Measurements from ENCODE around the gene BMPR1A.

The BMPR1A gene

DNA sequence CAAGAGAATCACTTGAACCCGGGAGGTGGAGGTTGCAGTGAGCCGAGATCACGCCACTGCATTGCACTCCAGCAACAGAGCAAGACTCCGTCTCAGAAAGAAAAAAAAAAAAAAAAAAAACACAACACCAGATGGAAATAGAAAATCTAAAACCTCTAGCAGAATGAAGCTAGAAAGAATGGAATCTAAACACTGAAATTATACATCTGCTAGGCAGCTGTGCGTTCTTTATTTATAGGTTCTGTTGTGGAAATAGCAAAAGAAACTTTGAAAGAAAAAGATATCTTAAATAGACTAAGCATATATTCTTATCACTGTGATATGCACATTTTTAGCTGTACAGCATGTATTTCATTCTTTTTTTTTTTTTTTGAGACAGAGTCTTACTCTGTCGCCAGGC is 17.1 kb downstream of the BMPR1A start:
- no peak overlapping the region for H3K4me3 ChIP-seq (replicated peaks; ENCODE audit: insufficient read depth, low read length)
- no peak overlapping the region for H3K27ac ChIP-seq (replicated peaks)
- TF ChIP-seq, protein P1, sequence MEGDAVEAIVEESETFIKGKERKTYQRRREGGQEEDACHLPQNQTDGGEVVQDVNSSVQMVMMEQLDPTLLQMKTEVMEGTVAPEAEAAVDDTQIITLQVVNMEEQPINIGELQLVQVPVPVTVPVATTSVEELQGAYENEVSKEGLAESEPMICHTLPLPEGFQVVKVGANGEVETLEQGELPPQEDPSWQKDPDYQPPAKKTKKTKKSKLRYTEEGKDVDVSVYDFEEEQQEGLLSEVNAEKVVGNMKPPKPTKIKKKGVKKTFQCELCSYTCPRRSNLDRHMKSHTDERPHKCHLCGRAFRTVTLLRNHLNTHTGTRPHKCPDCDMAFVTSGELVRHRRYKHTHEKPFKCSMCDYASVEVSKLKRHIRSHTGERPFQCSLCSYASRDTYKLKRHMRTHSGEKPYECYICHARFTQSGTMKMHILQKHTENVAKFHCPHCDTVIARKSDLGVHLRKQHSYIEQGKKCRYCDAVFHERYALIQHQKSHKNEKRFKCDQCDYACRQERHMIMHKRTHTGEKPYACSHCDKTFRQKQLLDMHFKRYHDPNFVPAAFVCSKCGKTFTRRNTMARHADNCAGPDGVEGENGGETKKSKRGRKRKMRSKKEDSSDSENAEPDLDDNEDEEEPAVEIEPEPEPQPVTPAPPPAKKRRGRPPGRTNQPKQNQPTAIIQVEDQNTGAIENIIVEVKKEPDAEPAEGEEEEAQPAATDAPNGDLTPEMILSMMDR (IDR thresholded peaks at IDR 0.05; ENCODE audit: insufficient read depth, low read length) = no peak
- TF ChIP-seq, protein P2, sequence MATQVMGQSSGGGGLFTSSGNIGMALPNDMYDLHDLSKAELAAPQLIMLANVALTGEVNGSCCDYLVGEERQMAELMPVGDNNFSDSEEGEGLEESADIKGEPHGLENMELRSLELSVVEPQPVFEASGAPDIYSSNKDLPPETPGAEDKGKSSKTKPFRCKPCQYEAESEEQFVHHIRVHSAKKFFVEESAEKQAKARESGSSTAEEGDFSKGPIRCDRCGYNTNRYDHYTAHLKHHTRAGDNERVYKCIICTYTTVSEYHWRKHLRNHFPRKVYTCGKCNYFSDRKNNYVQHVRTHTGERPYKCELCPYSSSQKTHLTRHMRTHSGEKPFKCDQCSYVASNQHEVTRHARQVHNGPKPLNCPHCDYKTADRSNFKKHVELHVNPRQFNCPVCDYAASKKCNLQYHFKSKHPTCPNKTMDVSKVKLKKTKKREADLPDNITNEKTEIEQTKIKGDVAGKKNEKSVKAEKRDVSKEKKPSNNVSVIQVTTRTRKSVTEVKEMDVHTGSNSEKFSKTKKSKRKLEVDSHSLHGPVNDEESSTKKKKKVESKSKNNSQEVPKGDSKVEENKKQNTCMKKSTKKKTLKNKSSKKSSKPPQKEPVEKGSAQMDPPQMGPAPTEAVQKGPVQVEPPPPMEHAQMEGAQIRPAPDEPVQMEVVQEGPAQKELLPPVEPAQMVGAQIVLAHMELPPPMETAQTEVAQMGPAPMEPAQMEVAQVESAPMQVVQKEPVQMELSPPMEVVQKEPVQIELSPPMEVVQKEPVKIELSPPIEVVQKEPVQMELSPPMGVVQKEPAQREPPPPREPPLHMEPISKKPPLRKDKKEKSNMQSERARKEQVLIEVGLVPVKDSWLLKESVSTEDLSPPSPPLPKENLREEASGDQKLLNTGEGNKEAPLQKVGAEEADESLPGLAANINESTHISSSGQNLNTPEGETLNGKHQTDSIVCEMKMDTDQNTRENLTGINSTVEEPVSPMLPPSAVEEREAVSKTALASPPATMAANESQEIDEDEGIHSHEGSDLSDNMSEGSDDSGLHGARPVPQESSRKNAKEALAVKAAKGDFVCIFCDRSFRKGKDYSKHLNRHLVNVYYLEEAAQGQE (IDR thresholded peaks at IDR 0.05; ENCODE audit: insufficient replicate concordance, low read depth) = no peak
- no peak for TF ChIP-seq POLR2AphosphoS5 (IDR thresholded peaks at IDR 0.05; ENCODE audit: low read depth)
- no peak for TF ChIP-seq SPI1 (IDR thresholded peaks at IDR 0.05; ENCODE audit: borderline replicate concordance, low read depth)
- TF ChIP-seq GABPA (IDR thresholded peaks at IDR 0.05; ENCODE audit: low read depth) = no peak
- no peaks in the 10 kb centered on the region for H3K27me3 ChIP-seq (ENCODE audit: insufficient read depth, poor library complexity, severe bottlenecking)
- DNase-seq (ENCODE audit: low read depth in 1 of 2, low spot score in 1 of 2) = no peak

DNA sequence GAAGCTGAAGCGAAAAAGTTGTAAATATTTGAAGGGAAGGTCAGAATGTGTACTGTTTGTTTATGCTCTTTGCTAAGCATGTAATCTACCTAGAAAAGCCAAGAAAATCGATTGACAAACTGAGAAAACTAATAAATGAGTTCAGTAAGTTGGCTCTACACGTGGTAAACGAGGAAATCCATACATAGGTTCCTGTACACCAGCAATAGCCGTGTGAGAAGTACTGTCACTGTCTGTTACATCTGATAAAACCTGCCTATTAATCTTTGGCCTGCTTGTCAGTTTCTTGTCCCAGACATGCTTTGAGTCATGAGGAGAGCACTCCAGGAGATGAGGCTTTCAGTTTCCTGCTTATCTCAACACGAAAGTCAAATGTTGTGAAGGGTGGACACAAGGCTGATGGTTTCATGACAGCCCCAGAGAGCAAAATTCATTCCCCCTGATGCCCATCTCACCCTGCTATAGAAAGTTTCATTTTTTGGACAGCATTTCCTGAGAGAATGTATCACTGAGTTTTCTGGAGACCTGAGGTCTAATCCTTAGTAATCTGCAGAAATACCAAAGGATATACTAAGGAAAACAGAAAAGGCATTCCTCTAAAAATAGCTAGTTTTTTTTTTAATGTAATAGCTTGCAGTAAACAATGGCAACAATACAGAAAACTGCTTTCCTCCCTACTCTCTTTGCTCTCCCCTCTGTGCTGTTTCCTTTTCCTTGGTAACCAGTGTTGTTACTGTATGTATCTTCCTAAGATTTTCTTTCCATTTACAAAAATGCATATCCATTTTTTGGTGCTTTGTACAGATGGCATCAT is 18.8 kb downstream of the BMPR1A start:
- Histone ChIP-seq H3K4me3 (replicated peaks; ENCODE audit: insufficient read depth, low read length) (no peak overlapping the region), H3K27me3 (ENCODE audit: insufficient read depth, poor library complexity, severe bottlenecking) (no peaks in the 10 kb centered on the region), H3K27ac (replicated peaks) (no peak overlapping the region)
- DNase-seq (ENCODE audit: low read depth in 1 of 2, low spot score in 1 of 2) = no peak
- no peak for TF ChIP-seq POLR2AphosphoS5 (IDR thresholded peaks at IDR 0.05; ENCODE audit: low read depth)
- no peak for TF ChIP-seq SPI1 (IDR thresholded peaks at IDR 0.05; ENCODE audit: borderline replicate concordance, low read depth)
- TF ChIP-seq GABPA (IDR thresholded peaks at IDR 0.05; ENCODE audit: low read depth) = no peak
- TF ChIP-seq, protein P1 (IDR thresholded peaks at IDR 0.05; ENCODE audit: insufficient read depth, low read length) = no peak
- TF ChIP-seq, protein P2 (IDR thresholded peaks at IDR 0.05; ENCODE audit: insufficient replicate concordance, low read depth) = no peak

DNA sequence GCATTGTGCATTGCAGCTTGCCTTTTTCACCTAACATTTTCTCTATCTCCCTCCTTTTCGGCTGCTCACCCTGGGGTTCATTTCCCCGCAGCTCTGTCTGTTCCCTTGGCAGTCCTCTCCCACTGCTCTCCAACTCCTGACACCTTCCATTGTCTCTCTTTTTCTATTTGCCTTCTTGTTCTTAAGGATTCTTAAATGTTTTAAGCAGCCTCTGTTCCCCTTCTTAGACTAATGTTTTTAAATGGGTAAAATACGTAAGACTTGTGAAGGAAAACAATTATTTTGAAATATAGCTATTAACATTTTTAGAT is 19.4 kb downstream of the BMPR1A start:
- H3K27me3 ChIP-seq (ENCODE audit: insufficient read depth, poor library complexity, severe bottlenecking) = no peaks in the 10 kb centered on the region
- no peak overlapping the region for H3K27ac ChIP-seq (replicated peaks)
- no peak overlapping the region for H3K4me3 ChIP-seq (replicated peaks; ENCODE audit: insufficient read depth, low read length)
- TF ChIP-seq, protein P2 (IDR thresholded peaks at IDR 0.05; ENCODE audit: insufficient replicate concordance, low read depth) = no peak
- TF ChIP-seq POLR2AphosphoS5 (IDR thresholded peaks at IDR 0.05; ENCODE audit: low read depth) (no peak), SPI1 (IDR thresholded peaks at IDR 0.05; ENCODE audit: borderline replicate concordance, low read depth) (no peak), GABPA (IDR thresholded peaks at IDR 0.05; ENCODE audit: low read depth) (no peak)
- TF ChIP-seq, protein P1 (IDR thresholded peaks at IDR 0.05; ENCODE audit: insufficient read depth, low read length) = no peak
- no peak for DNase-seq (ENCODE audit: low read depth in 1 of 2, low spot score in 1 of 2)
